Activated CD4-positive, alpha-beta memory T cell treated with anti-CD3 and anti-CD28 coated beads, Interleukin-2, amount 10 ng/mL, durations not matched to agents 7 days and 5 days (primary cell): ENCODE measurements around the gene RBAK. TPM values are rescaled to one million over a fixed set of nuclear protein-coding genes. Genes with fewer than 3 reads are reported as not detected.

Experiments
- CTCF ChIA-PET: fragments of 350-600 bp; sonication (Branson Sonifier 250); formaldehyde crosslinking; loops from one replicate; lab custom pipeline; 2021; ENCODE audit warnings: antibody characterized with exemption, inconsistent platforms; lab: Charles Lee
- POLR2A ChIA-PET: fragments of 350-600 bp; sonication (Branson Sonifier 250); formaldehyde crosslinking; loops from one replicate; lab custom pipeline; 2021; ENCODE audit warnings: antibody characterized with exemption; lab: Charles Lee
- DNase-seq: peaks from one replicate; pipeline ENCODE4 v3.0.0-alpha.2; 2020
- H3K27ac Mint-ChIP-seq: one replicate; pipeline ENCODE4 v1.8.0; 2021; ENCODE audit warnings: mild to moderate bottlenecking, mixed read lengths
- H3K27me3 Mint-ChIP-seq: one replicate; pipeline ENCODE4 v1.8.0; 2021; ENCODE audit warnings: mixed read lengths
- H3K36me3 Mint-ChIP-seq: one replicate; pipeline ENCODE4 v1.8.0; 2021; ENCODE audit warnings: low read depth, mixed read lengths
- H3K4me1 Mint-ChIP-seq: one replicate; pipeline ENCODE4 v1.8.0; 2021; ENCODE audit warnings: mixed read lengths
- H3K4me3 Mint-ChIP-seq: one replicate; pipeline ENCODE4 v1.8.0; 2021; ENCODE audit warnings: mild to moderate bottlenecking, mixed read lengths
- H3K9me3 Mint-ChIP-seq: one replicate; pipeline ENCODE4 v1.8.0; 2021; ENCODE audit warnings: mixed read lengths
- total RNA-seq, 2 experiments: library from RNA; stranded (reverse); gene quantifications; one replicate each; pipeline ENCODE4 v1.2.3, GENCODE V29; 2021

RBAK gene
- total RNA-seq, 2 experiments from 2014 or later: 11.7 to 12.5 TPM

GRCh38 chr7:5094641-5095040, 49.0 kb downstream of the RBAK start:
- Mint-ChIP-seq H3K4me3 (no peak overlapping the region), H3K27ac (no peak overlapping the region), H3K27me3 (peaks cover under 1% of the 10 kb centered on the region), H3K4me1 (no peaks in the 10 kb centered on the region), H3K9me3 (peaks cover 27% of the 10 kb centered on the region), H3K36me3 (peaks cover 4% of the 10 kb centered on the region)
- ChIA-PET CTCF (no interaction called here), POLR2A (no interaction called here)
- DNase-seq: no peak

DNA sequence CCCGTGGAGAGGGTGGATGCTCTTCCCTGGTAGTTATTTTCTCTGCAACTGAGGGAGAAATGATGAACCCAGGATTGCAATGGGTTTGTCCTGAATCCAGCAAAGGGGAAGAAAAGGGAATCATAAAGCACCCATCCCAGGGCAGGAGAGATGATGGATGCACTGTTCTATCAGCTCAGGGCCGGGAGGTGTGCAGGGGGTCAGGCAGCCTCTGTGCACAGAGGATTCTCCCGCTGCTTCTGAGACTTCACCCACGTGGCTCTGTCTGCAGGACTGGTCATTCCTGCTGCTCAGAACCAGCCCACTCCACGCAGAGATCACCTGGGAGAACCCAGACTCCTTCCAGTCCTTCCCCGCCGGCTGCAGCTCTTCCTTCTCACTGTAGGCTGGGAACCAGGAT, 70.7 kb downstream of the RBAK start:
- Mint-ChIP-seq H3K4me1 (no peaks in the 10 kb centered on the region), H3K9me3 (no peaks in the 10 kb centered on the region), H3K4me3 (no peak overlapping the region), H3K36me3 (no peaks in the 10 kb centered on the region), H3K27me3 (peaks cover 18% of the 10 kb centered on the region), H3K27ac (no peak overlapping the region)
- no peak for DNase-seq
- POLR2A ChIA-PET: interaction anchor here (1.1 kb wide), 1 partner anchor 74 kb away, joined by 3 read pairs; the partner anchor contains the start of gene WIPI2
- CTCF ChIA-PET: no interaction called here

GRCh38 chr7:5117095-5117970, 71.7 kb downstream of the RBAK start:
- ChIA-PET CTCF (no interaction called here), POLR2A (no interaction called here)
- Mint-ChIP-seq H3K36me3 (no peaks in the 10 kb centered on the region), H3K4me1 (no peaks in the 10 kb centered on the region), H3K9me3 (no peaks in the 10 kb centered on the region), H3K4me3 (no peak overlapping the region), H3K27me3 (peaks cover 14% of the 10 kb centered on the region), H3K27ac (no peak overlapping the region)
- no peak for DNase-seq

Other genes starting within 250 kb of the RBAK start
- gene PAPOLB, start 183.8 kb upstream of the RBAK start, total RNA-seq: not detected
- gene RADIL, start 162.1 kb upstream of the RBAK start, total RNA-seq: under 1 TPM in 1 of 2 experiments, not detected in 1; 0.05 TPM
- gene MMD2, start 86.7 kb upstream of the RBAK start, total RNA-seq: not detected
- gene WIPI2, start 144.4 kb downstream of the RBAK start, total RNA-seq: 10 to 100 TPM; 59.5 to 60.4 TPM
- under 1 TPM; 0.45 to 0.88 TPM for gene SLC29A4, start 237.1 kb downstream of the RBAK start, total RNA-seq